Bronchial epithelial cell (primary cell): ENCODE results near the gene PATZ1. TPM values are rescaled to one million over a fixed set of nuclear protein-coding genes. Genes with fewer than 3 reads are reported as not detected.
A peak's percentile ranks its signal among the peaks of the same experiment; 100 is the strongest.

Source experiments
- DNase-seq: peaks from one replicate; pipeline ENCODE4 v3.0.0-alpha.2; 2010; ENCODE audit warnings: low read depth
- FAIRE-seq: peaks from 2 replicates; lab custom pipeline; 2011; peaks lifted over from hg19 to GRCh38; lab: Jason Lieb, UNC
- H3K27me3 ChIP-seq: 2 replicates; pipeline ENCODE4 v1.5.1; 2011; ENCODE audit warnings: low read length; ENCODE audit not compliant: control insufficient read depth, insufficient read depth
- H3K36me3 ChIP-seq: 2 replicates; pipeline ENCODE4 v1.5.1; 2011; ENCODE audit warnings: low read length; ENCODE audit not compliant: control insufficient read depth, insufficient read depth
- H3K4me3 ChIP-seq: 2 replicates; pipeline ENCODE4 v1.5.1; 2011; ENCODE audit warnings: mild to moderate bottlenecking, low read depth, low read length, control low read depth
- total RNA-seq: library from RNA; depleted of rRNA; stranded (reverse); fragments of >200 nt; gene quantifications from 2 replicates; pipeline ENCODE4 v1.2.1, GENCODE V29; 2014
- TF ChIP-seq, protein P1 (sequence below): IDR thresholded peaks from 2 replicates; pipeline ENCODE4 v1.5.1; 2011; ENCODE audit warnings: mild to moderate bottlenecking, moderate library complexity, low read length, control low read depth, inconsistent platforms; ENCODE audit not compliant: insufficient read depth, severe bottlenecking

PATZ1 gene
- total RNA-seq, 1 donor from 2014 or later = 5.3 TPM

GRCh38 chr22:31313366-31314147 is 32.6 kb downstream of the PATZ1 start:
- FAIRE-seq (no peak), DNase-seq (peak; percentile 93)
- Histone ChIP-seq H3K36me3 (no peaks in the 10 kb centered on the region), H3K4me3 (no peak overlapping the region), H3K27me3 (no peaks in the 10 kb centered on the region)
- TF ChIP-seq, protein P1, sequence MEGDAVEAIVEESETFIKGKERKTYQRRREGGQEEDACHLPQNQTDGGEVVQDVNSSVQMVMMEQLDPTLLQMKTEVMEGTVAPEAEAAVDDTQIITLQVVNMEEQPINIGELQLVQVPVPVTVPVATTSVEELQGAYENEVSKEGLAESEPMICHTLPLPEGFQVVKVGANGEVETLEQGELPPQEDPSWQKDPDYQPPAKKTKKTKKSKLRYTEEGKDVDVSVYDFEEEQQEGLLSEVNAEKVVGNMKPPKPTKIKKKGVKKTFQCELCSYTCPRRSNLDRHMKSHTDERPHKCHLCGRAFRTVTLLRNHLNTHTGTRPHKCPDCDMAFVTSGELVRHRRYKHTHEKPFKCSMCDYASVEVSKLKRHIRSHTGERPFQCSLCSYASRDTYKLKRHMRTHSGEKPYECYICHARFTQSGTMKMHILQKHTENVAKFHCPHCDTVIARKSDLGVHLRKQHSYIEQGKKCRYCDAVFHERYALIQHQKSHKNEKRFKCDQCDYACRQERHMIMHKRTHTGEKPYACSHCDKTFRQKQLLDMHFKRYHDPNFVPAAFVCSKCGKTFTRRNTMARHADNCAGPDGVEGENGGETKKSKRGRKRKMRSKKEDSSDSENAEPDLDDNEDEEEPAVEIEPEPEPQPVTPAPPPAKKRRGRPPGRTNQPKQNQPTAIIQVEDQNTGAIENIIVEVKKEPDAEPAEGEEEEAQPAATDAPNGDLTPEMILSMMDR = peak; percentile 80

GRCh38 chr22:31308181-31308580 is 38.0 kb downstream of the PATZ1 start:
- TF ChIP-seq, protein P1 = no peak
- Histone ChIP-seq H3K36me3 (no peaks in the 10 kb centered on the region), H3K4me3 (no peak overlapping the region), H3K27me3 (no peaks in the 10 kb centered on the region)
- no peak for DNase-seq
- FAIRE-seq = no peak

- TF ChIP-seq, protein P1 = no peak
- Histone ChIP-seq H3K36me3 (no peaks in the 10 kb centered on the region), H3K27me3 (no peaks in the 10 kb centered on the region), H3K4me3 (no peak overlapping the region)
- peak; percentile 97 for DNase-seq
- peak; percentile 82 for FAIRE-seq
Measured at GRCh38 chr22:31305194-31305593, 41.0 kb downstream of the PATZ1 start.

GRCh38 chr22:31302537-31302936 is 43.6 kb downstream of the PATZ1 start:
- DNase-seq = no peak
- Histone ChIP-seq H3K4me3 (no peak overlapping the region), H3K36me3 (no peaks in the 10 kb centered on the region), H3K27me3 (no peaks in the 10 kb centered on the region)
- TF ChIP-seq, protein P1 = no peak
- no peak for FAIRE-seq

DNA sequence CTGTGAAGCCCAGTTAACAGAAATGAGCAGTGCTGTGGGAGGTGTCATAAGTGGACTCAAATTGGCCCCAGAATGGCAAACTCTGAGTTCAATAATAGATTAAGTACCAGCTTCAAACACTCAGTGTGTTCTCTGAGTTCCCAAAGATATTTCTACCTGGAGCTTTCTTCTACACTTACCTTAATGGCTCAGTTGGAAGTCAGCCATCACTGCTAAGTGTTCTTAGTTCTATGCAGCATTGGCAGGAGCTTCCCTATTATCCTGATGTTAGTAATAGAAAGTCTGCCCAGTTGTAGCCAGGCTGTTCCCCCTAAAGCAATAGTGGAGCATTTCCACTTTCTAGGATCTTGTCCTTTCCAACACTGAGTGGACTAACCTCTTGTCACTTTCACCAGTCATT is 44.1 kb downstream of the PATZ1 start:
- DNase-seq (no peak), FAIRE-seq (no peak)
- Histone ChIP-seq H3K36me3 (no peaks in the 10 kb centered on the region), H3K27me3 (no peaks in the 10 kb centered on the region), H3K4me3 (no peak overlapping the region)
- TF ChIP-seq, protein P1 = no peak
